Parathyroid adenoma (tissue), 2 donors: ENCODE data around the gene COL23A1.

Experiments
- H2AFZ ChIP-seq: fragments of 300-600 bp; sonication (generic); one replicate; pipeline ENCODE4 v1.7.0; 2017; ENCODE audit warnings: antibody characterized with exemption, mild to moderate bottlenecking
- H3K27ac ChIP-seq: fragments of 300-600 bp; sonication (generic); one replicate; pipeline ENCODE4 v1.7.0; 2017
- H3K27me3 ChIP-seq: fragments of 300-600 bp; sonication (generic); one replicate; pipeline ENCODE4 v1.7.0; 2017; ENCODE audit warnings: low read length; ENCODE audit not compliant: control insufficient read depth, insufficient read depth
- H3K36me3 ChIP-seq: fragments of 300-600 bp; sonication (generic); one replicate; pipeline ENCODE4 v1.7.0; 2017; ENCODE audit warnings: low read length; ENCODE audit not compliant: control insufficient read depth, insufficient read depth
- H3K4me1 ChIP-seq: fragments of 300-600 bp; sonication (generic); one replicate; pipeline ENCODE4 v1.7.0; 2017; ENCODE audit warnings: control low read depth
- H3K4me2 ChIP-seq: fragments of 300-600 bp; sonication (generic); one replicate; pipeline ENCODE4 v1.7.0; 2017; ENCODE audit warnings: low read length
- H3K4me3 ChIP-seq: fragments of 300-600 bp; sonication (generic); one replicate; pipeline ENCODE4 v1.7.0; 2017; ENCODE audit warnings: low read depth, low read length
- H3K79me2 ChIP-seq: fragments of 300-600 bp; sonication (generic); one replicate; pipeline ENCODE4 v1.7.0; 2017; ENCODE audit warnings: control low read depth
- H3K9ac ChIP-seq: fragments of 300-600 bp; sonication (generic); one replicate; pipeline ENCODE4 v1.7.0; 2017; ENCODE audit warnings: mild to moderate bottlenecking
- H3K9me3 ChIP-seq: fragments of 300-600 bp; sonication (generic); one replicate; pipeline ENCODE4 v1.7.0; 2017; ENCODE audit warnings: low read length; ENCODE audit not compliant: control insufficient read depth
- TF ChIP-seq, protein P1 (sequence below): fragments of 300-600 bp; sonication (generic); IDR thresholded peaks from one replicate; pipeline ENCODE4 v1.7.0; 2017; ENCODE audit warnings: antibody characterized with exemption, mild to moderate bottlenecking
- donor health status: primary hyperparathyroidism.

Gene COL23A1

GRCh38 chr5:178457471-178457870 lies 132.7 kb downstream of the COL23A1 start:
- TF ChIP-seq, protein P1, sequence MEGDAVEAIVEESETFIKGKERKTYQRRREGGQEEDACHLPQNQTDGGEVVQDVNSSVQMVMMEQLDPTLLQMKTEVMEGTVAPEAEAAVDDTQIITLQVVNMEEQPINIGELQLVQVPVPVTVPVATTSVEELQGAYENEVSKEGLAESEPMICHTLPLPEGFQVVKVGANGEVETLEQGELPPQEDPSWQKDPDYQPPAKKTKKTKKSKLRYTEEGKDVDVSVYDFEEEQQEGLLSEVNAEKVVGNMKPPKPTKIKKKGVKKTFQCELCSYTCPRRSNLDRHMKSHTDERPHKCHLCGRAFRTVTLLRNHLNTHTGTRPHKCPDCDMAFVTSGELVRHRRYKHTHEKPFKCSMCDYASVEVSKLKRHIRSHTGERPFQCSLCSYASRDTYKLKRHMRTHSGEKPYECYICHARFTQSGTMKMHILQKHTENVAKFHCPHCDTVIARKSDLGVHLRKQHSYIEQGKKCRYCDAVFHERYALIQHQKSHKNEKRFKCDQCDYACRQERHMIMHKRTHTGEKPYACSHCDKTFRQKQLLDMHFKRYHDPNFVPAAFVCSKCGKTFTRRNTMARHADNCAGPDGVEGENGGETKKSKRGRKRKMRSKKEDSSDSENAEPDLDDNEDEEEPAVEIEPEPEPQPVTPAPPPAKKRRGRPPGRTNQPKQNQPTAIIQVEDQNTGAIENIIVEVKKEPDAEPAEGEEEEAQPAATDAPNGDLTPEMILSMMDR = no peak
- Histone ChIP-seq H3K4me1 (no peaks in the 10 kb centered on the region), H3K27ac (no peak overlapping the region), H3K9ac (no peak overlapping the region), H3K9me3 (no peaks in the 10 kb centered on the region), H3K4me3 (no peak overlapping the region), H3K4me2 (no peak overlapping the region), H3K79me2 (no peaks in the 10 kb centered on the region), H3K27me3 (no peaks in the 10 kb centered on the region), H2AFZ (no peak overlapping the region), H3K36me3 (no peaks in the 10 kb centered on the region)

DNA sequence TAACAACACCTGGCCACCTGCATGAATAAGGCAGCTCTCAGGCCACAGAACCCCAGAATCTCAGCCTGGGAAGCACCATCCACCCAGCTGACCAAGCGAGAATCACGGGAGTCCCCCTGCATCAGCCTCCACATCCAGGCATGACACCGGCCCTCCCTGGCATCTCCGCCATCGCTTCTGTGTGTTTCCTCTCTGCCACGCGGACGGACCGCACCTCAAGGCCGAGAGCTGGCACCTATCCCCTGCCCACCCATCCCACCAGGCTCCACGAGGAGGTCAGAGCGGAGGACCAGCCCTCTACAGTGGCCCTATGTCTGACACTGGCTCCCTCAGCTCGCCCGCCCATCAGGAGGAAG lies 134.7 kb downstream of the COL23A1 start:
- Histone ChIP-seq H2AFZ (no peak overlapping the region), H3K27ac (no peak overlapping the region), H3K4me3 (no peak overlapping the region), H3K79me2 (no peaks in the 10 kb centered on the region), H3K4me2 (no peak overlapping the region), H3K9ac (no peak overlapping the region), H3K9me3 (no peaks in the 10 kb centered on the region), H3K36me3 (no peaks in the 10 kb centered on the region), H3K4me1 (no peaks in the 10 kb centered on the region), H3K27me3 (no peaks in the 10 kb centered on the region)
- TF ChIP-seq, protein P1 = no peak

- no peaks in the 10 kb centered on the region for H3K79me2 ChIP-seq
- H3K36me3 ChIP-seq = no peaks in the 10 kb centered on the region
- H3K4me2 ChIP-seq = no peak overlapping the region
- no peak overlapping the region for H2AFZ ChIP-seq
- TF ChIP-seq, protein P1 = no peak
- H3K27me3 ChIP-seq = no peaks in the 10 kb centered on the region
- no peak overlapping the region for H3K4me3 ChIP-seq
- no peaks in the 10 kb centered on the region for H3K4me1 ChIP-seq
- no peak overlapping the region for H3K27ac ChIP-seq
- no peak overlapping the region for H3K9ac ChIP-seq
- H3K9me3 ChIP-seq = no peaks in the 10 kb centered on the region
These were observed 135.2 kb downstream of the COL23A1 start for GRCh38 chr5:178454821-178455479.

DNA sequence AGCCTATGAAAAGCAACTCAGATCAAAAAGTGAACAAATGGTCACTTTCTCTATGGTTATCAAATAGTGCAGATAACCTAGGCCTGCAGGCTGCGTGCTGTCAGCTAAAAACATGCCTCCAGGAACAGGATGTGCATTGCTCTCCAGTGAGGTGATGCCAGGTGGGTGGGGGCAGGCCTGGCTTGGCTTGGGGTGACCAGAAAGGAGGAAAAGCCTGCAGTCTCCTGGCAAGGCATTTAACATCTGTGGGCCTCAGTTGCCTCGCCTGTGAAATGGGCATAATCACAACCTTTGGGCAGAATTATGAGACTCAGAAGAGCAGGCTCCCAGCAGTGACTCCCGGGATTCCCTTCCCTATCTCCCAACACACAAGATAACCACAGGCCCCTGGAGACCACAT lies 135.9 kb downstream of the COL23A1 start:
- Histone ChIP-seq H3K4me3 (no peak overlapping the region), H2AFZ (no peak overlapping the region), H3K4me1 (no peaks in the 10 kb centered on the region), H3K9ac (no peak overlapping the region), H3K27ac (no peak overlapping the region), H3K27me3 (no peaks in the 10 kb centered on the region), H3K36me3 (no peaks in the 10 kb centered on the region), H3K9me3 (no peaks in the 10 kb centered on the region), H3K4me2 (no peak overlapping the region), H3K79me2 (no peaks in the 10 kb centered on the region)
- TF ChIP-seq, protein P1 = no peak

- no peaks in the 10 kb centered on the region for H3K4me1 ChIP-seq
- no peaks in the 10 kb centered on the region for H3K27me3 ChIP-seq
- no peaks in the 10 kb centered on the region for H3K36me3 ChIP-seq
- no peak overlapping the region for H3K9ac ChIP-seq
- TF ChIP-seq, protein P1 = no peak
- no peaks in the 10 kb centered on the region for H3K9me3 ChIP-seq
- H3K4me3 ChIP-seq = no peak overlapping the region
- no peak overlapping the region for H2AFZ ChIP-seq
- H3K4me2 ChIP-seq = no peak overlapping the region
- H3K27ac ChIP-seq = no peak overlapping the region
- no peaks in the 10 kb centered on the region for H3K79me2 ChIP-seq
These were observed 137.0 kb downstream of the COL23A1 start for GRCh38 chr5:178453224-178453623.
